ENCODE measurements around the gene GK.

DNA sequence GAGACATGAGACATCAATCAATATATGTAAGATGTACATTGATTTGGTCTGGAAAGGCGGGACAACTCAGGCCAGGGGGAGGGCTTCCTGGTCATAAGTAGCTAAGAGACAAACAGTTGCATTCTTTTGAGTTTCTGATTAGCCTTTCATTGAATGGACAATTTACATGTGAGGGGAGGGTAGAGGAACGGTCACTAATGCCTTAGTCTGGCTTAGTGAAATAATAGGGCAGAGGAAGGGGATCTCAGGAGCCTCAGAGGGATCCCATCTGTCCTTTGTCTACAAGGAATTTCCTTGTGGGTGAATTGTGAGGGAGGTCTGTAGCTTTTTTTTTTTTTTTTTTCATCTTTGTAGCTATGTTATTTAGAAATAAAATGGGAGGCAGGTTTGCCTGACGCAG is 88.3 kb downstream of the GK start:
- TF ChIP-seq SIN3A (IDR thresholded peaks at IDR 0.05; ENCODE audit: borderline replicate concordance, insufficient read depth, low read depth, low read length): no peak
- TF ChIP-seq, protein P1, sequence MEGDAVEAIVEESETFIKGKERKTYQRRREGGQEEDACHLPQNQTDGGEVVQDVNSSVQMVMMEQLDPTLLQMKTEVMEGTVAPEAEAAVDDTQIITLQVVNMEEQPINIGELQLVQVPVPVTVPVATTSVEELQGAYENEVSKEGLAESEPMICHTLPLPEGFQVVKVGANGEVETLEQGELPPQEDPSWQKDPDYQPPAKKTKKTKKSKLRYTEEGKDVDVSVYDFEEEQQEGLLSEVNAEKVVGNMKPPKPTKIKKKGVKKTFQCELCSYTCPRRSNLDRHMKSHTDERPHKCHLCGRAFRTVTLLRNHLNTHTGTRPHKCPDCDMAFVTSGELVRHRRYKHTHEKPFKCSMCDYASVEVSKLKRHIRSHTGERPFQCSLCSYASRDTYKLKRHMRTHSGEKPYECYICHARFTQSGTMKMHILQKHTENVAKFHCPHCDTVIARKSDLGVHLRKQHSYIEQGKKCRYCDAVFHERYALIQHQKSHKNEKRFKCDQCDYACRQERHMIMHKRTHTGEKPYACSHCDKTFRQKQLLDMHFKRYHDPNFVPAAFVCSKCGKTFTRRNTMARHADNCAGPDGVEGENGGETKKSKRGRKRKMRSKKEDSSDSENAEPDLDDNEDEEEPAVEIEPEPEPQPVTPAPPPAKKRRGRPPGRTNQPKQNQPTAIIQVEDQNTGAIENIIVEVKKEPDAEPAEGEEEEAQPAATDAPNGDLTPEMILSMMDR (IDR thresholded peaks at IDR 0.05): no peak
